Panc1 (cell line): ENCODE data around the gene AIG1. TPM values are rescaled to one million over a fixed set of nuclear protein-coding genes. Genes with fewer than 3 reads are reported as not detected.

Experiments used
- ATAC-seq: fragments of 200-7000 bp; cut with Tn5 transposase; 2 replicates; pipeline ENCODE4 v1.9.1; 2020; ENCODE audit warnings: mild to moderate bottlenecking, moderate library complexity
- BruUV-seq: library from RNA; stranded (reverse); fragments of 400-500 nt; replicated peaks from 2 replicates; lab custom pipeline; 2021; lab: Mats Ljungman, UMichigan
- CTCF ChIA-PET: fragments of 300-600 bp; sonication (Branson Sonifier 250); formaldehyde crosslinking; loops from one replicate; lab custom pipeline; 2022; ENCODE audit warnings: antibody characterized with exemption; lab: Charles Lee
- POLR2A ChIA-PET: fragments of 300-600 bp; sonication (Branson Sonifier 250); formaldehyde crosslinking; loops from one replicate; lab custom pipeline; 2022; ENCODE audit warnings: antibody characterized with exemption; lab: Charles Lee
- DNase-seq: peaks from one replicate; pipeline ENCODE4 v3.0.0-alpha.2; 2010; ENCODE audit warnings: low read depth, low spot score
- H3K27ac ChIP-seq: 2 replicates; pipeline ENCODE4 v1.5.1; 2011; ENCODE audit warnings: mild to moderate bottlenecking, low read length, inconsistent platforms
- H3K27me3 ChIP-seq: fragments of 200-500 bp; sonication (Bioruptor generic); 2 replicates; pipeline ENCODE4 v1.6.0; 2014; ENCODE audit warnings: low read length, inconsistent platforms; ENCODE audit not compliant: control insufficient read depth, insufficient read depth
- H3K36me3 ChIP-seq: fragments of 200-500 bp; sonication (Bioruptor generic); 2 replicates; pipeline ENCODE4 v1.5.1; 2014; ENCODE audit warnings: inconsistent platforms, mild to moderate bottlenecking, low read length, moderate library complexity; ENCODE audit not compliant: control insufficient read depth, insufficient read depth
- H3K4me1 ChIP-seq: 2 replicates; pipeline ENCODE4 v1.5.1; 2011; ENCODE audit warnings: inconsistent platforms, mild to moderate bottlenecking, low read length, moderate library complexity; ENCODE audit not compliant: control insufficient read depth, insufficient read depth
- H3K4me3 ChIP-seq, 2 experiments: 2 replicates each; pipeline ENCODE4 v1.5.1; 2011 to 2012; ENCODE audit warnings: low read depth in 2 of 2, low read length in 2 of 2, mild to moderate bottlenecking in 2 of 2, inconsistent platforms in 1 of 2, moderate library complexity in 1 of 2
- H3K9me3 ChIP-seq: fragments of 200-500 bp; sonication (Bioruptor generic); 2 replicates; pipeline ENCODE4 v1.5.1; 2014; ENCODE audit warnings: low read depth, mild to moderate bottlenecking, inconsistent platforms, low read length, moderate library complexity; ENCODE audit not compliant: control insufficient read depth, insufficient read depth
- POLR2AphosphoS5 ChIP-seq: IDR thresholded peaks from 2 replicates; pipeline ENCODE4 v1.6.1; 2012; ENCODE audit warnings: mild to moderate bottlenecking, low read depth, low read length, moderate library complexity
- SIN3A ChIP-seq: IDR thresholded peaks from 2 replicates; pipeline ENCODE4 v1.6.1; 2012; ENCODE audit warnings: low read depth, mild to moderate bottlenecking, low read length, moderate library complexity, borderline replicate concordance; ENCODE audit not compliant: insufficient read depth
- TCF7L2 ChIP-seq: IDR thresholded peaks from 2 replicates; pipeline ENCODE4 v1.6.1; 2011; ENCODE audit warnings: mild to moderate bottlenecking, low read depth, low read length, inconsistent platforms
- in situ Hi-C: cut with HindIII; loops from 2 replicates; pipeline ENCODE4 v1.10.0; 2016; ENCODE audit warnings: low sequenced_read_pairs, low pct_unique_long_range_greater_than_20kb
- intact Hi-C: fragments of 100-400 bp; cut with micrococcal nuclease; formaldehyde crosslinking; loops from one replicate; pipeline ENCODE4 v1.10.0; 2022; ENCODE audit not compliant: unreplicated experiment
- total RNA-seq: library from RNA; stranded (reverse); gene quantifications from one replicate; pipeline ENCODE4 v1.2.1, GENCODE V29; 2021; ENCODE audit not compliant: unreplicated experiment
- TF ChIP-seq, protein P1 (sequence below), 2 experiments: IDR thresholded peaks; 2 replicates each; pipeline ENCODE4 v1.6.1; 2011 to 2012; ENCODE audit warnings: low read depth in 2 of 2, control low read depth in 1 of 2, low read length in 1 of 2, mild to moderate bottlenecking in 1 of 2, moderate library complexity in 1 of 2; ENCODE audit not compliant: insufficient read depth in 1 of 2
- TF ChIP-seq, protein P2 (sequence below): fragments of 450-650 bp; IDR thresholded peaks from 2 replicates; pipeline ENCODE4 v1.5.1; 2017; ENCODE audit warnings: mild to moderate bottlenecking

The AIG1 gene
- total RNA-seq, 1 experiment from 2014 or later, result 23.9 TPM

DNA sequence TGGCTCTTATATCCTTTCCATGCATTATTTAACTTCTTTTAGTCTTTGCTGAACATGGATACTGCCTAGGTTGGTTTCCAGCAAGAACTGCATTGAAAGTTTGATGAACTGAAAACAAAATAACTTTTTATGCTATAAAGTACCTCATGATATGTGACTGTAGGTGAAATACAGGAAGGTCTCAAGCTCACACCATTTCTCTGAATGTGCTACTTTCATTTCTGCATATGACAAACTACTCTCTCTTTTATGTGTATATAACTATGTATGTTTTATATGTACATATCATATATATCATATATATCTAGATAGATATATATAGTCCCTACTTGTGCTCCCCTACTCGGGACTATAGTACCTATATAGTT is 65.9 kb downstream of the AIG1 start:
- no peak for DNase-seq
- ChIA-PET POLR2A (no interaction called here), CTCF (no interaction called here)
- no peak overlapping the region for H3K27ac ChIP-seq
- no peak overlapping the region for H3K4me3 ChIP-seq
- TF ChIP-seq TCF7L2 (no peak), SIN3A (no peak), POLR2AphosphoS5 (no peak)
- TF ChIP-seq, protein P1, sequence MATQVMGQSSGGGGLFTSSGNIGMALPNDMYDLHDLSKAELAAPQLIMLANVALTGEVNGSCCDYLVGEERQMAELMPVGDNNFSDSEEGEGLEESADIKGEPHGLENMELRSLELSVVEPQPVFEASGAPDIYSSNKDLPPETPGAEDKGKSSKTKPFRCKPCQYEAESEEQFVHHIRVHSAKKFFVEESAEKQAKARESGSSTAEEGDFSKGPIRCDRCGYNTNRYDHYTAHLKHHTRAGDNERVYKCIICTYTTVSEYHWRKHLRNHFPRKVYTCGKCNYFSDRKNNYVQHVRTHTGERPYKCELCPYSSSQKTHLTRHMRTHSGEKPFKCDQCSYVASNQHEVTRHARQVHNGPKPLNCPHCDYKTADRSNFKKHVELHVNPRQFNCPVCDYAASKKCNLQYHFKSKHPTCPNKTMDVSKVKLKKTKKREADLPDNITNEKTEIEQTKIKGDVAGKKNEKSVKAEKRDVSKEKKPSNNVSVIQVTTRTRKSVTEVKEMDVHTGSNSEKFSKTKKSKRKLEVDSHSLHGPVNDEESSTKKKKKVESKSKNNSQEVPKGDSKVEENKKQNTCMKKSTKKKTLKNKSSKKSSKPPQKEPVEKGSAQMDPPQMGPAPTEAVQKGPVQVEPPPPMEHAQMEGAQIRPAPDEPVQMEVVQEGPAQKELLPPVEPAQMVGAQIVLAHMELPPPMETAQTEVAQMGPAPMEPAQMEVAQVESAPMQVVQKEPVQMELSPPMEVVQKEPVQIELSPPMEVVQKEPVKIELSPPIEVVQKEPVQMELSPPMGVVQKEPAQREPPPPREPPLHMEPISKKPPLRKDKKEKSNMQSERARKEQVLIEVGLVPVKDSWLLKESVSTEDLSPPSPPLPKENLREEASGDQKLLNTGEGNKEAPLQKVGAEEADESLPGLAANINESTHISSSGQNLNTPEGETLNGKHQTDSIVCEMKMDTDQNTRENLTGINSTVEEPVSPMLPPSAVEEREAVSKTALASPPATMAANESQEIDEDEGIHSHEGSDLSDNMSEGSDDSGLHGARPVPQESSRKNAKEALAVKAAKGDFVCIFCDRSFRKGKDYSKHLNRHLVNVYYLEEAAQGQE (IDR thresholded peaks at IDR 0.05; ENCODE audit: insufficient read depth in 1 of 2, low read depth in 2 of 2, low read length in 1 of 2), result no peak
- TF ChIP-seq, protein P2, sequence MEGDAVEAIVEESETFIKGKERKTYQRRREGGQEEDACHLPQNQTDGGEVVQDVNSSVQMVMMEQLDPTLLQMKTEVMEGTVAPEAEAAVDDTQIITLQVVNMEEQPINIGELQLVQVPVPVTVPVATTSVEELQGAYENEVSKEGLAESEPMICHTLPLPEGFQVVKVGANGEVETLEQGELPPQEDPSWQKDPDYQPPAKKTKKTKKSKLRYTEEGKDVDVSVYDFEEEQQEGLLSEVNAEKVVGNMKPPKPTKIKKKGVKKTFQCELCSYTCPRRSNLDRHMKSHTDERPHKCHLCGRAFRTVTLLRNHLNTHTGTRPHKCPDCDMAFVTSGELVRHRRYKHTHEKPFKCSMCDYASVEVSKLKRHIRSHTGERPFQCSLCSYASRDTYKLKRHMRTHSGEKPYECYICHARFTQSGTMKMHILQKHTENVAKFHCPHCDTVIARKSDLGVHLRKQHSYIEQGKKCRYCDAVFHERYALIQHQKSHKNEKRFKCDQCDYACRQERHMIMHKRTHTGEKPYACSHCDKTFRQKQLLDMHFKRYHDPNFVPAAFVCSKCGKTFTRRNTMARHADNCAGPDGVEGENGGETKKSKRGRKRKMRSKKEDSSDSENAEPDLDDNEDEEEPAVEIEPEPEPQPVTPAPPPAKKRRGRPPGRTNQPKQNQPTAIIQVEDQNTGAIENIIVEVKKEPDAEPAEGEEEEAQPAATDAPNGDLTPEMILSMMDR, result no peak
- no peaks in the 10 kb centered on the region for H3K36me3 ChIP-seq
- no peaks in the 10 kb centered on the region for H3K4me1 ChIP-seq
- in situ Hi-C loops (no loop called here), intact Hi-C loops (no loop called here)
- ATAC-seq, result no peak
- H3K9me3 ChIP-seq, result peaks cover 10% of the 10 kb centered on the region; the same call in 1 of the 2 replicates
- BruUV-seq, result no TSS peak
- H3K27me3 ChIP-seq, result no peaks in the 10 kb centered on the region

DNA sequence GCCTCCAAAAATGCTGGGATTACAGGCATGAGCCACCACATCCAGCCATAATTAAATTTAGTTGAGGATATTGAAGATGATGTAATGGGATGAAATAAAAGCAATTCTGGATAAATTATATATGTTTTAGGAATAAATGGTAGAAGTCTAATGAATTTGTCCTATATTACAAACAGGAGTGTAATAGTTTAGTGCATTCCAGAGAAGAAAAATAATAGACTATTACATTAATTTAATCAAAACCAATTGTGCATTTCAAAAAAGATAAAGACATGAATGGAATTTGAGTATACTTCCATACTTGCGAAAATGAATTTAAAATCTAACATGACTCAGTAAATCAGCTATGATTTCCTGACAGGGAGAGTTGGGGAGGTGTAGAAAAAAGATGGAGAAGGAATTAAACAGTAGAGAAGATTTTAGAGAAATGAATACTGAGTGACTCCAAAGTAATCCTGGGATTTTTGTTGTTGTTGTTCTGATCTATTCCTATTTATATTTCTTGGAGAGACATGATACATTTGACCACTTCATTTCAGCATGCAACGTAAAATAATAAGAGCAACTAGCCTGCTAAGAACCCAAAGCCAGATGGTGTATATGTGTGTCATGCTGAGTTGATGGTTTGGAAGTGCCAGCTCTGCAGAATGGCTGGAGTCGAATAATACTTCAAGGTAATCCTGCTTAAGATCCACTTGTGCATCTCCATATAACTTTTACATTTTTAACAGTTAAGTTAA is 67.4 kb downstream of the AIG1 start:
- ATAC-seq (no peak), DNase-seq (no peak)
- no peaks in the 10 kb centered on the region for H3K4me1 ChIP-seq
- no peak overlapping the region for H3K27ac ChIP-seq
- intact Hi-C loops (no loop called here), in situ Hi-C loops (no loop called here)
- ChIA-PET POLR2A (no interaction called here), CTCF (no interaction called here)
- no peaks in the 10 kb centered on the region for H3K27me3 ChIP-seq
- peaks cover 18% of the 10 kb centered on the region; the same call in 1 of the 2 replicates for H3K9me3 ChIP-seq
- TF ChIP-seq POLR2AphosphoS5, result no peak
- TF ChIP-seq SIN3A, result no peak
- H3K36me3 ChIP-seq, result no peaks in the 10 kb centered on the region
- BruUV-seq, result no TSS peak
- no peak overlapping the region for H3K4me3 ChIP-seq

DNA sequence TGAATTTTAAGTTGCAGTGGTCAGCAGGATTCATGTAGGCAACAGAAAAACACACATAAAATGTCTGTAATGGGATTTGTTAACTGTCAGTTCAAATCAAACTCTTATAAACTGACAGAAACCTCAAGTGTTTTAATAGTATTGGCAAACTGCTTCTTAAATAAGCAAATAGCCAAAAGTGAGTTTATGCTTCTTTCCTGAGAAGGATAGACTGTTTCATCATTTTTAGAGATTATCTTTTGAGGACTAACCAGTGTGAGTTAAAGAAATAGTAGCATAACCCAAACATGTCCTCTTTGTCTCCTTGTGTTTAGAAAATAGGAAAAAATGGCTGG is 68.0 kb downstream of the AIG1 start:
- Histone ChIP-seq H3K9me3 (peaks cover 18% of the 10 kb centered on the region; the same call in 1 of the 2 replicates), H3K27ac (no peak overlapping the region), H3K4me1 (no peaks in the 10 kb centered on the region), H3K4me3 (no peak overlapping the region), H3K36me3 (no peaks in the 10 kb centered on the region), H3K27me3 (no peaks in the 10 kb centered on the region)
- no peak for DNase-seq
- no TSS peak for BruUV-seq
- TF ChIP-seq, protein P2, result no peak
- TF ChIP-seq POLR2AphosphoS5 (no peak), TCF7L2 (no peak), SIN3A (no peak)
- TF ChIP-seq, protein P1 (IDR thresholded peaks at IDR 0.05; ENCODE audit: insufficient read depth in 1 of 2, low read depth in 2 of 2, low read length in 1 of 2), result no peak
- CTCF ChIA-PET, result no interaction called here
- in situ Hi-C loops, result no loop called here
- no peak for ATAC-seq
- intact Hi-C loops, result no loop called here
- POLR2A ChIA-PET, result no interaction called here
